Activated CD4-positive, alpha-beta memory T cell treated with anti-CD3 and anti-CD28 coated beads, Interleukin-2, amount 10 ng/mL, durations not matched to agents 7 days and 5 days (primary cell): ENCODE measurements around the gene ZMYND8. TPM values are rescaled to one million over a fixed set of nuclear protein-coding genes. Genes with fewer than 3 reads are reported as not detected.
"Not testable (repeated sequence)": the region's sequence is repeated elsewhere in the genome, so short reads cannot be mapped to it uniquely, and the experiment has no call there.

Source experiments
- CTCF ChIA-PET: fragments of 350-600 bp; sonication (Branson Sonifier 250); formaldehyde crosslinking; loops from one replicate; lab custom pipeline; 2021; ENCODE audit warnings: antibody characterized with exemption, inconsistent platforms; lab: Charles Lee
- POLR2A ChIA-PET: fragments of 350-600 bp; sonication (Branson Sonifier 250); formaldehyde crosslinking; loops from one replicate; lab custom pipeline; 2021; ENCODE audit warnings: antibody characterized with exemption; lab: Charles Lee
- DNase-seq: peaks from one replicate; pipeline ENCODE4 v3.0.0-alpha.2; 2020
- H3K27ac Mint-ChIP-seq: one replicate; pipeline ENCODE4 v1.8.0; 2021; ENCODE audit warnings: mild to moderate bottlenecking, mixed read lengths
- H3K27me3 Mint-ChIP-seq: one replicate; pipeline ENCODE4 v1.8.0; 2021; ENCODE audit warnings: mixed read lengths
- H3K36me3 Mint-ChIP-seq: one replicate; pipeline ENCODE4 v1.8.0; 2021; ENCODE audit warnings: low read depth, mixed read lengths
- H3K4me1 Mint-ChIP-seq: one replicate; pipeline ENCODE4 v1.8.0; 2021; ENCODE audit warnings: mixed read lengths
- H3K4me3 Mint-ChIP-seq: one replicate; pipeline ENCODE4 v1.8.0; 2021; ENCODE audit warnings: mild to moderate bottlenecking, mixed read lengths
- H3K9me3 Mint-ChIP-seq: one replicate; pipeline ENCODE4 v1.8.0; 2021; ENCODE audit warnings: mixed read lengths
- total RNA-seq, 2 experiments: library from RNA; stranded (reverse); gene quantifications; one replicate each; pipeline ENCODE4 v1.2.3, GENCODE V29; 2021

Gene ZMYND8
- total RNA-seq, 2 experiments from 2014 or later: 37.8 to 44.2 TPM

DNA sequence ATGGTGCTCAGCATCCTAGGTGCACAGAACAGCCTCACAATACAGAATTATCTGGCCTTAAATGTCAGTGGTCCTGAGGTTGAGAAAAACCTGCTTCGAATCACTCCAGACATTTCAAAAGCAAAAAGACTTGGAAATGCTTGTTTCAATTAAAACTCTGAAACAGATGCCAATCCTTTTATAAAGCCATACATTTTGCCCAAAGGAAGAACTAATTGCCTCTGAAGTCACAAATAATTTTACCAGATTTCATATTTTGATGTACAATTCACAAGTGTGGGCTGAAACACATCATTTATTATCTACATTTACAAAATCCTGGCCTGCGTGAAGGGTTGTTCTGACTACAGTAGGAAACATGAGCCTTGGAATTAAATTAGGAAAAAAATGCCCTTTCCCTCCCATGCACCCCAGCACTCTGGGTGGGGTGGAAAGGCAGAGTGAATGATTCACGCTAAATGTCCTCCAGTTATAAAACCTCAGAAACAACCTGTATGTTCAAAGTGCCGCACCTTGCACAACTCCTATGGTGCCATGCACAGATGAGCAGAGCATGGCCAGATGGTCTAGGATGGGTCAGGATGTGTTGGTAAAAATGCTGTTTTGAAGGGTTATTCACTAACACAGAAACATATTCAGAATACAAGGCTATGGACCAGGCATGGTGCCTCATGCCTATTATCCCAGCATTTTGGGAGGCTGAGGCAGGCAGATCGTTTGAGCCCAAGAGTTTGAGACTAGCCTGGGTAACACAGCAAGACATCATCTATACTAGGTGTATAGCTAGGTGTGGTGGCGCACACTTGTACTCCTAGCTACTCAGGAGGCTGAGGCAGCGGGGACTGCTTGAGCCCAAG is 87.0 kb downstream of the ZMYND8 start:
- POLR2A ChIA-PET: no interaction called here

DNA sequence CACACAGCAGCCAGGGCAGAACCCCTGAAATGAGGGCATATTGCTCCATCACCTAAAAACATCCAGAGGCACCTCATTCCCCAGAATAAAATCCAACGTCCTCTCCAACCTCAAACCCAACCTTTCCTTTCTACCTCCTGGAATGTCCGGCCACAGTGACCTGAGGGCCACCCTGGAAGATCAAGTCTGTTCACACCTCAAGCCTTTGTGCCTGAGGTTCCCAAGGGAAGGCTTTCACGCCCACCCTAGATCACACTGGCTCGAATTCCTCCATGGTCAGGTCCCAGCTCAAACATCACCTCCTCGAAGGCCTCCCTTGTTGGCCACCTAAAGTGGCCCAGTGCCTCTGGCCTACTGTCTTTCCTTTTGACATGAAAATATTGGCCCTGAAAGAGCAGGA is 88.9 kb downstream of the ZMYND8 start:
- H3K36me3 Mint-ChIP-seq: peaks cover 30% of the 10 kb centered on the region

More for the DNA sequence above, 87.0 kb downstream of the ZMYND8 start:
- H3K27ac Mint-ChIP-seq: no peak overlapping the region
- no peaks in the 10 kb centered on the region for H3K27me3 Mint-ChIP-seq
- CTCF ChIA-PET: interaction anchor here (0.6 to 9.1 kb wide), 7 partner anchors 41 to 394 kb away, joined by 3 to 441 read pairs (median 3); no protein-coding TSS in a partner anchor
- H3K4me1 Mint-ChIP-seq: peaks cover 21% of the 10 kb centered on the region
- no peak overlapping the region for H3K4me3 Mint-ChIP-seq
- no peaks in the 10 kb centered on the region for H3K9me3 Mint-ChIP-seq
- DNase-seq: no peak
- peaks cover 35% of the 10 kb centered on the region for H3K36me3 Mint-ChIP-seq

DNA sequence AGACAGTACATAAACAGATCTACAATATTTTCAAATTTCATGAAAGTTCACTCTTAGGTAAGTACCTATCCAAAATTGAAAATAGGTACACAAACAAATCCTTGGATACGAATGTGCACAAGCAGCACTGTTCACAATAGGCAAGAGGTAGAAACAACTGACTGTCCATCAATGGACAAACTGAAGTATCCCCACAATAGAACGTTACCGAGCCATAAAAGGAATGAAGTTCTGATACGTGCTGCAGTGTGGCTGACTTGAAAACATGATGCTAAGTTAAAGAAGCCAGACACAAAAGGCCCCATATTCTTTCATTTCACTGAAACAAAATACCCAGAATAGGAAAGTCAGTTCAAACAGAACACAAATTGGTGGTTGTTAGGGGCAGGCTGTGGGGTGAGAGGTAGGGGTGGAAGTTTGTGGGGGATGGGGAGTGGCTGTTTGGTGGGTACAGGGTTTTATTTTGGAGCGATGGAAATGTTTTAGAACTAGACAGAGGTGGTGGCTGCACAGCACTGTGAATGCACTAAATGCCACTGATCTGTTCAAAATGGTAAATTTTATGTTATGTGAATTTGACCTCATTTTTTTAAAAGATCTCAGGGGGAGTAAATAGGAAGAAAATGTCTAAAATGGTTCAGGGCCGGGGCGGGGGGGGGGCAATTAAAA is 89.5 kb downstream of the ZMYND8 start:
- H3K27ac Mint-ChIP-seq: no peak overlapping the region
- CTCF ChIA-PET: no interaction called here

More for the DNA sequence above, 88.9 kb downstream of the ZMYND8 start:
- H3K27ac Mint-ChIP-seq: peak overlapping the region; percentile 35
- POLR2A ChIA-PET: no interaction called here
- peaks cover 6% of the 10 kb centered on the region for H3K4me1 Mint-ChIP-seq
- CTCF ChIA-PET: no interaction called here
- no peaks in the 10 kb centered on the region for H3K27me3 Mint-ChIP-seq
- no peak for DNase-seq
- no peaks in the 10 kb centered on the region for H3K9me3 Mint-ChIP-seq
- no peak overlapping the region for H3K4me3 Mint-ChIP-seq

DNA sequence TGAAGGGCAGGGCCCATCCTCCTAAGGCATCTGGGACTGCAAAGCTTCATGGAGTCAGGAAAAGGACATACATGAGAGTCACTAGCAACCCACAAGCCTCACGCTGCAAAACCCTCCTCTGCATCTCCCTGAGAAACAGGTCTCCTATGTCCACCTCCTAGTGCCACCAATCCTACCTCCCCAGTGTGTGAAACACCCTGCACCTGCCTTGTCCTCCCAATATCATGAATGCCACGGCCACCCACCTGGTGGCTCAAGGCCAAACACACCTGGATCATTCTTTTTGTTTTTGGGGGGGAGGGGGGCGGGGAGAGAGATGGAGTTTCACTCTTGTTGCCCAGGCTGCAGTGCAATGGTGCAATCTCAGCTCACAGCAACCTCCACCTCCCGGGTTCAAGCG is 90.5 kb downstream of the ZMYND8 start:
- ChIA-PET CTCF (no interaction called here), POLR2A (no interaction called here)
- Mint-ChIP-seq H3K27ac (no peak overlapping the region), H3K36me3 (peaks cover 44% of the 10 kb centered on the region), H3K4me3 (no peak overlapping the region), H3K4me1 (peaks cover 6% of the 10 kb centered on the region), H3K27me3 (no peaks in the 10 kb centered on the region), H3K9me3 (no peaks in the 10 kb centered on the region)
- no peak for DNase-seq

More for the DNA sequence above, 89.5 kb downstream of the ZMYND8 start:
- peaks cover 6% of the 10 kb centered on the region for H3K4me1 Mint-ChIP-seq
- DNase-seq: no peak
- no peaks in the 10 kb centered on the region for H3K9me3 Mint-ChIP-seq
- POLR2A ChIA-PET: no interaction called here
- H3K27me3 Mint-ChIP-seq: no peaks in the 10 kb centered on the region
- H3K36me3 Mint-ChIP-seq: peaks cover 36% of the 10 kb centered on the region
- H3K4me3 Mint-ChIP-seq: no peak overlapping the region

DNA sequence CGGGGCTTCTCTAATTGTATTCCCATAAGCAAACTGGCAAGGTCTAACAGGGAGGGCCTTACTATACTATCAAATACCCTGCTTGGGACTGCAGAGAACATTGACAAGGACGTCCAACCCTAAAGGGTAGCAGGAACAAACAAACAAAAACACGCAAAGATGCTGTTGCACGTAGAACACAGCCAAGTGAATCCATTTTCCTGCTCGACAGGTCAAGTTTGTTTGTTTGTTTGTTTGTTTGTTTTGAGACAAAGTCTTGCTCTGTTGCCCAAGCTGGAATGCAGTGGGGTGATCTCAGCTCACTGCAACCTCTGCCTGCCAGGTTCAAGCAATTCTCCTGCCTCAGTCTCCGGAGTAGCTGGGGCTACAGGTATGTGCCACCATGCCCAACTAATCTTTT is 91.3 kb downstream of the ZMYND8 start:
- no peak for DNase-seq
- Mint-ChIP-seq H3K27me3 (no peaks in the 10 kb centered on the region), H3K36me3 (peaks cover 50% of the 10 kb centered on the region), H3K4me1 (peaks cover 6% of the 10 kb centered on the region), H3K27ac (no peak overlapping the region), H3K9me3 (no peaks in the 10 kb centered on the region), H3K4me3 (no peak overlapping the region)
- CTCF ChIA-PET: interaction anchor here (3.5 to 4.4 kb wide), 2 partner anchors 8 to 118 kb away, joined by 21 to 24 read pairs; no protein-coding TSS in a partner anchor
- POLR2A ChIA-PET: no interaction called here

DNA sequence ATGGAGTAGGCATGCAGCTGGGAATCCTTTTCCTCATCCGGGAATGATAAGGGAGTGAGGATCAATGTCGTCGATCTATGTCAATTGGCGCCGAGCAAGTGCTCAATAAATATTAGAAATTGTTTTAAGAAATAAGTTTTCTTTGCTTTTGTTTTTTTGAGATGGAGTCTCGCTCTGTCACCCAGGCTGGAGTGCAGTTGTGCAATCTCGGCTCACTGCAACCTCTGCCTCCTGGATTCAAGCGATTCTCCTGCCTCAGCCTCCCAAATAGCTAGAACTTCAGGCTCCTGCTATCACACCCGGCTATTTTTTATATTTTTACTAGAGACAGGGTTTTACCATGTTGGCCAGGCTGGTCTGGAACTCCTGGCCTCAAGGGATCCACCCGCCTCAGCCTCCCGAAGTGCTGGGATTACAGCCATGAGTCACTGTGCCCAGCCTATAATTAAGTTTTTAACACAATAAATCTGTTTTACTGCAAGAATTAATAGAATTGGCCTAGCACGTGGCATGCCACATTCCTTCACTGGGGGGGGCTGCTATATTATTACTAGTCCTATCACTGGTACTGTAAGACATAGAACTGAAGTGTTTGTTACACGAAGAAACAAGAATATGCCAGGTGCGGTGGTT is 92.2 kb downstream of the ZMYND8 start:
- Mint-ChIP-seq H3K4me1 (peaks cover 10% of the 10 kb centered on the region), H3K36me3 (peaks cover 59% of the 10 kb centered on the region)
- H3K9me3 Mint-ChIP-seq, H3K4me3 Mint-ChIP-seq, DNase-seq, H3K27me3 Mint-ChIP-seq, H3K27ac Mint-ChIP-seq: not testable (repeated sequence)
- ChIA-PET POLR2A (interaction anchor here (1.5 kb wide), 1 partner anchor 9 kb away, joined by 5 read pairs; no protein-coding TSS in a partner anchor), CTCF (interaction anchor here (3.5 to 4.4 kb wide), 2 partner anchors 9 to 119 kb away, joined by 21 to 24 read pairs; no protein-coding TSS in a partner anchor)

DNA sequence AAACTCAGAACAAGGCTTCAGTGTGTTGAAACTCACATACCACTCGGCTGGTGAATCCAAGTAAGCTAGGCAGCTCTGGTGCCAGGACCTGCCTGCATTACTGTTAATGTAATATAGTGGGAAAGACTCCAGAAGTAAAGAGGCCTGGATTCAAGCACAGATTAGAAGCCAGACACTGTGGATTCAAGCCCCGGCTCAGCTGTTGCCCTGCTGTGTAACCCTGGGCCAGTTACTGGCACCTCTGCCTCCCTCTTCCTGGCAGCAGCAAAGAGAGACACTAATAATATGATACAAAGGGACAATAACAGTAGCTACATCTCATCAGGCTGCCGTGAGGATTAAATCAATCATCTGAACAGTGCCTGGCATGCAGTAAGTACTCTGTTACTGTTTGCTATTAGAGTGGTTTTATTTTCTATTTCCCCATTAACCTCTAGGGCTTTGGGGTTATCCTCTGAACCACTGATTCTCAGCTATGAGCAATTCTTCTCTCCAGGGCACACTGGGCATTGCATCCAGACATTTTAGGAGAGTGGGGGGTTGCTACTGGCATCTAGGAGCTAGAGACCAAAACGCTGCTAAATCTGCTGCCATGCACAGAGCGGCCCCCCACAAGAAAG is 92.9 kb downstream of the ZMYND8 start:
- no peak overlapping the region for H3K27ac Mint-ChIP-seq

DNA sequence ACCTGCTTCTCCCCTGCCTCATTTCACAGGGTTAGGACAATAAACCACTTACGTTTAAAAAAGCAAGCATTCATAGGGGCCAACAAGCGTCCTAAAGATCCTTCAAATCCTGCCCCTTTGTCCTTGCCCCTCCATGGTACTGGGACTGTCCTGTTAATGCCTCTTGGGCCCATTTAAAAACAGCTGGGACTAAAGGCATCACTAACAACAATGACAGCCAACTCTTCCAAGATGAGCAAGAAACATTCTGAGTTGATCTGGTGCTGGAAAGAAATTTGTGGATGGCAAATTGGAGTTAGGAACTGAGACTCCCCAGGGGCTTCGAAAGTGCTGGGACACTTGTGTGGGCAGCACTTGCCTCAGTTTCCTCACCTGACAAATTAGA is 93.4 kb downstream of the ZMYND8 start:
- Mint-ChIP-seq H3K4me3 (no peak overlapping the region), H3K27ac (no peak overlapping the region), H3K27me3 (no peaks in the 10 kb centered on the region), H3K36me3 (peaks cover 63% of the 10 kb centered on the region), H3K9me3 (no peaks in the 10 kb centered on the region), H3K4me1 (peaks cover 12% of the 10 kb centered on the region)
- no peak for DNase-seq
- CTCF ChIA-PET: interaction anchor here (3.5 to 4.4 kb wide), 2 partner anchors 10 to 121 kb away, joined by 21 to 24 read pairs; no protein-coding TSS in a partner anchor
- POLR2A ChIA-PET: interaction anchor here (1.5 kb wide), 1 partner anchor 11 kb away, joined by 5 read pairs; no protein-coding TSS in a partner anchor

More for the DNA sequence above, 92.9 kb downstream of the ZMYND8 start:
- ChIA-PET POLR2A (interaction anchor here (1.5 kb wide), 1 partner anchor 10 kb away, joined by 5 read pairs; no protein-coding TSS in a partner anchor), CTCF (interaction anchor here (3.5 to 4.4 kb wide), 2 partner anchors 10 to 120 kb away, joined by 21 to 24 read pairs; no protein-coding TSS in a partner anchor)
- Mint-ChIP-seq H3K4me3 (no peak overlapping the region), H3K4me1 (peaks cover 12% of the 10 kb centered on the region), H3K36me3 (peaks cover 61% of the 10 kb centered on the region), H3K9me3 (no peaks in the 10 kb centered on the region), H3K27me3 (no peaks in the 10 kb centered on the region)
- DNase-seq: no peak

DNA sequence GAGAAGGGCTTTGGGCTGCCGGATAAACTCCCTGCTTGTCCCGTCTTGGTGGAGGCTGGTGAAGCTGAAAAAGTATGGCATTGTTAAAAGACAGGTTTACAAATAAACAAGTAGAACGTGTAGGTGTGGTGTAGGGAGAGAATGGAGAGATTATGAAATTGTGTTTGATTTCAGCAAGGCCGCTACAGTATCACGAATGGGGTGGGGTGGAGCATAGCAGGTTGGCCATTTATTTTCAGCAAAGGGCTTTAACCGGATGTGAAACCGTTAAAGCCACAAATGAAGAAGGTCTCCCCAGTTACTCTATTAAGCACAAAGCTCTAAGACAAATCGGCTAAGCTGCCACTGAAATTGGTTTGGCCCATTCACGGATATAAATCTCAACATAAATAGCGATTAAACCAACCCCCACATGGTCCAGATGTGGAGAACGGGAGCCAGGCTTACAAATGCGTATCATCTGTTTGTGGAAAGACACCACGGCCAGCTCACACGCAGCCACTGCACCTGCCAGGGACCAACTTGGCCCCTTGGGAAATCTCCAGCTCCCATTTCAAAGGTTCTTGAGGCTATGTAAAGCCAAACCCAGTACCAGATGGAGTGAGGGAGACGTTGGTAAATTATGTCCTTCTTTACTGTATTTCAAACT is 94.0 kb downstream of the ZMYND8 start:
- ChIA-PET CTCF (interaction anchor here (3.5 to 4.4 kb wide), 2 partner anchors 11 to 121 kb away, joined by 21 to 24 read pairs; no protein-coding TSS in a partner anchor), POLR2A (interaction anchor here (1.5 kb wide), 1 partner anchor 11 kb away, joined by 5 read pairs; no protein-coding TSS in a partner anchor)
- no peaks in the 10 kb centered on the region for H3K27me3 Mint-ChIP-seq
- DNase-seq: no peak
- no peaks in the 10 kb centered on the region for H3K9me3 Mint-ChIP-seq
- H3K4me1 Mint-ChIP-seq: peaks cover 13% of the 10 kb centered on the region
- H3K36me3 Mint-ChIP-seq: peaks cover 61% of the 10 kb centered on the region
- H3K27ac Mint-ChIP-seq: no peak overlapping the region
- no peak overlapping the region for H3K4me3 Mint-ChIP-seq

DNA sequence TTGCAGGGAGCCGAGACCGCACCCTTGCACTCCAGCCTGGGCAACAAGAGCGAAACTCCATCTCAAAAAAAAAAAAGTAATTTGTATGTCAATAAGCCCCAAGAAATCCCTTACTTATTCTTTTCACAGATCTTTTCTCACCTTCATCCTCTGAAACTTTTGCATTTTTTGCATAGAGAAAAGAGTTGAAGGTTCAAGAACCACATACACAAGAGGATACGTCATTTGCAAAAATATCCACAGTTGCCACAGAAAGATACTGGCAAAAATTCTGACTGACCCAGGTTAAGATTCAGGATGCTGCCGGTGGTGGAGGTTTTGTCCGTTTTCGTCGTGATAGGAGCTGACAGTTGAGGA is 94.5 kb downstream of the ZMYND8 start:
- POLR2A ChIA-PET: no interaction called here
- CTCF ChIA-PET: interaction anchor here (3.5 to 4.4 kb wide), 2 partner anchors 11 to 122 kb away, joined by 21 to 24 read pairs; no protein-coding TSS in a partner anchor
- Mint-ChIP-seq H3K36me3 (peaks cover 60% of the 10 kb centered on the region), H3K4me1 (peaks cover 11% of the 10 kb centered on the region), H3K27me3 (no peaks in the 10 kb centered on the region), H3K27ac (no peak overlapping the region), H3K9me3 (no peaks in the 10 kb centered on the region), H3K4me3 (no peak overlapping the region)
- no peak for DNase-seq

DNA sequence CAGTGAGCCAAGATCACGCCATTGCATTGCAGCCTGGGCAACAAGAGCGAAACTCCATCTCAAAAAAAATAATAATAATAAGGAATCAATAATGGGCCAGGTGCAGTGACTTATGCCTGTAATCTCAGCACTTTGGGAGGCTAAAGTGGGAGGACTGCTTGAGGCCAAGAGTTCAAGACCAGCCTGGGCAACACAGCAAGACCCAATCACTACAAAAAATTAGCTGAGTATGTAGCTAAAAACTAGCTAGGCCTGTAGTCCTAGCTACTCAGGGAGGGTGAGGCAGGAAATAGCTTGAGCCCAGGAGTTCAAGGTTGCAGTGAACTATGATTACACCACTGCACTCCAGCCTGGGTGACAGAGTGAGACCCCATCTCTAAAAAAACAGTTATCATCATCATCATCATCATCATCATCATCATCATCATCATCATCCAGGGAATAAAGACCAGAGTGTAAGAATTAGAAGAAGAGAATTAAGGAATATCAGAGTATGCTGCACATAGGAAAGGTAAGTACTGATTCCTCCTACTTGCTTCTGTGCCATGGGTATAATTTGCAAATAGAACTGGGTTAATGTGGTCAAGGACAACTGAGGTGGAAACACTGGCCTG is 95.2 kb downstream of the ZMYND8 start:
- CTCF ChIA-PET: interaction anchor here (4.4 kb wide), 1 partner anchor 12 kb away, joined by 24 read pairs; no protein-coding TSS in a partner anchor
- H3K4me1 Mint-ChIP-seq, DNase-seq, H3K27ac Mint-ChIP-seq, H3K4me3 Mint-ChIP-seq, H3K27me3 Mint-ChIP-seq, H3K9me3 Mint-ChIP-seq, POLR2A ChIA-PET: not testable (repeated sequence)
- peaks cover 54% of the 10 kb centered on the region for H3K36me3 Mint-ChIP-seq
